Fibroblast of gingiva (primary cell): ENCODE results near the gene PLIN4.

ENCODE experiments used
- DNase-seq: peaks from one replicate; pipeline ENCODE4 v3.0.0-alpha.2; 2011; ENCODE audit warnings: low read depth

PLIN4 gene

DNA sequence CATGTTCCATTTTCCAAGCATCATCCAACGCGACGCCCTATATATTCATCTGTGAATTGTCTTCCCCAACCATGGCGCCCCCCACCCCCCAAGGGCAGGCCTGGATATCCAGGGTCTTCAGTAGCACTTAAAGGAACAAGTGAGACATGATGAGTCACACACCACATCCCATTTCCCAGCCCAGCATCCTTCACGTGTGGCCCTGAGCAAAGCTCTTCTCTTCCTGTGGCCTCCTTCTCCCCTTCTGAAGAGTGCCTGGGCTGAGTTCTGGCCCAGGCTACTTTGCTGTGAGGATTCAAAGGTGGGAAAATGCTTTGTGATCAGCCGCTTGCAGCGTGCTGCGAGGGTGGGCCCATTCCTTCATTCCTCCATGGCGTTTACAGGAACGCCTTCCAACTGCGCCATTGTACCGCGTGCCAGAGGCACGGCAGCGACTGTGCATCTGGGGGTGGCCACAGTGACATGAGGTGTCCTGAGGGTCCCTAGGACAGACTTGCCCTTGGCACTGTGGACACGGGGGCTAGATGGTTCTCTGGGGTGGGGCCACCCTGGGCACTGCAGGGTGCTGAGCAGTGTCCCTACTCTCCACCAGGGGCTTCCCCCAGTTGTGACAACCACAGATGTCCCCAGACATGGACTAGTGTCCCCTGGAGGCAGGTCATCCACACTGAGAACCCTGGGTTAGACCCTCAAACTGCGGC, 11.7 kb downstream of the PLIN4 start:
- no peak for DNase-seq

DNA sequence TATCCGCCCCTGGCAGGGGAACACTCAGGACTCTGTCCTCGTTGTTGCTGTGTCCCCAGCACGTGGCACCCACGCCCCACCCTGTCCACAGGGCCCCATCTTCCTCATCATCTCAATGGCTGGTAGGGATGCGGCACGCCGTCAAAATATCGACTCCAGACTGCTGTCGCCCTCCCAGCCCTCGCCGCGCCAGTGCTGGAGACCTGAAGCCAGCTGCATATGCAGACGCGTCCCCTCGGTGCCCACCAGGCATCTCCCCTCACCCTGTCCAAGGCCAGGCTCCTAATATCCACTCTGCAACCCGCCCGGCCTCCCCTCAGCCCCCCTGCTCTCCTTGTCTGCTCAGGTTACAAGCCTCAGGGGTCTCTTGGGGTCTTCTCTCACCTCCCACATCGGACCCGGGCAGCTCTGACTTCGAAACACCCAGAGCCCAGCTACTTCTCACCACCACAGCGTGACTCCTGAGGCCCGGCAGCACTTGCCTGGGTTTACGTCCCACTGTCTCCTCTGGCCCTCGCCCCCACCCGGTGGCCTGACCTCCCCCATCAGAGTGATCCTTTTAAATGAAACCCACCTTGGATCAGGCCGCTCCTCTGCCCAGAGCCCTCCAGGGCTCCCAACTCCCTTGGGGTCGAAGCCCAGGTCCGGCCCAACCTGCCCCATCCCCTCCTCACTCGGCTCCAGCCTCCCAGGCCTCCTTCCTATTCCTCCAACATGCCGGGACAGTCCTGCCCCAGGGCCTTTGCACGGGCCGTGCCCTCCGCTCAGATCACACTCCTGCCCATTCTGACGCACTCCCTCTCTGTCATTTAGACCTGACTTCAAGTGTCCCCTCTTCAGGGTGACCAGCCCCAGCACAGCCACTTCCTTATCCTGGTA, 12.5 kb downstream of the PLIN4 start:
- no peak for DNase-seq

DNA sequence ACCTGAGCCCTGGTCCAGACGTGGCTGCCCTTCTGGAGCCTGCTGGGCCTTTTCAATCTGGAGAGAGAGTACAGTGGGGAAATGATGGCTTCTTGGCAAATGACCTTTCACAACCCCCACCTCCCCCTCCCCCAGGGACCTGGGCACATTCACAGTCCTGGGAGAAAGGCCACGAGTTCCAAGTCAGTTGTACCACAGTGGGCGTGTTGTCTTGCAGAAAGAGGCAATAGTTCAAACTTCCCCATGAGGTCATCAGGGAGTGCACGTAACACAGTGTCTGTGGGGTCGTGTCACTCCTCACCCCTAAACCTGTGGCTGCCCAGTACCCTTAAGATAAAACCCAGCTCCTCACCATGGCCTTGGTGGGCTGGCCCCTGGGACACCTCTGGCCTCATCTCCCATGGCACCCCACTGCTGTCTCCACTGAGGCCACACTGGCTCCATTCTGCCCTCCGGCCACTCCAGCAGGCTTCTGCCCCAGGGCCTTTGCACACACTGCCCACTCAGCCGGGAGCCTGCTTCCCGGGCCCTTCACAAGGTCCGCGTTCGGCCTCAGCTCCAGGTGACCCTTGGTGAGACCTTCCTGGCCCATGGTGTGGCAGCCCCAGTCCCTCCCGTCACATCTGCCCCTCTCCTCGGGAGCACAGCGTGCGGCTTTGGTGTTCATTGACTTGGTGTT, 13.3 kb downstream of the PLIN4 start:
- peak; percentile 26 for DNase-seq

DNA sequence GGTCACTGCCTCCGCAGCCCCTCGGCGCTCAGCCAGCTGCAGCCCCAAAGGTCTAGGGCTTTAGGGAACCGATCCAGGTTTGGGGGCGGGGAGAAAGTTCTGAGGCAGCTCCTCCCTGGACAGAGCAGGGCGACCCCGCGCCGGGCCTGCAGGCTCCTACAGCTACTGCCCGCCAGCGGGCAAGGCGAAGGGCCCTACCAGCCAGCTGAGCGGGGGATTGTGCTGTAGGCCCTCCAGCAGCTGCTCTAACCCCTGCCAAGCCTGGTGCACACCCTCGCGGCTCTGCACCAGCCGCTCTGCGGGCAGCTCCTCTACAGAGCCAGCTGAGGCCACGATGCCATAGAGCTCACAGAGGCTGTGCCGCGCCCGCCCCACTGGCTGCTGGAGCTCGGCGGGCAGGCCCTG, 14.0 kb downstream of the PLIN4 start:
- no peak for DNase-seq

DNA sequence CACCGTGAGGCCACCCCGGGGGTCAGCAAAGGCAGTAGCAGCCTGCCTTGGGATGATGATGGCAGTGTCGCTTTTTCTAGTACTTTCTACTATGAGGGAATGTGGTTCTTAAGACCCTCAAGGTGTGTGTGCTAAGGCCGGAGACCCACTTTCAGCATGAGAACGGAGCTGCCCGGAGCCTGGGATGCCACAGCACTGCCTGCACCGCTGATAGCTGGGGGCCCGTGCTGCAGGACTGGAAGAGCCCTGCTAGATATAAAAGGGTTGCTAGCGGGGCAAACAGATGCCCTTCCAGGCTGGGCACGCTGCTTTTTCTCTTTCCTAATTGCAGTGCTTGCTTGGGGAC, 14.5 kb downstream of the PLIN4 start:
- no peak for DNase-seq

DNA sequence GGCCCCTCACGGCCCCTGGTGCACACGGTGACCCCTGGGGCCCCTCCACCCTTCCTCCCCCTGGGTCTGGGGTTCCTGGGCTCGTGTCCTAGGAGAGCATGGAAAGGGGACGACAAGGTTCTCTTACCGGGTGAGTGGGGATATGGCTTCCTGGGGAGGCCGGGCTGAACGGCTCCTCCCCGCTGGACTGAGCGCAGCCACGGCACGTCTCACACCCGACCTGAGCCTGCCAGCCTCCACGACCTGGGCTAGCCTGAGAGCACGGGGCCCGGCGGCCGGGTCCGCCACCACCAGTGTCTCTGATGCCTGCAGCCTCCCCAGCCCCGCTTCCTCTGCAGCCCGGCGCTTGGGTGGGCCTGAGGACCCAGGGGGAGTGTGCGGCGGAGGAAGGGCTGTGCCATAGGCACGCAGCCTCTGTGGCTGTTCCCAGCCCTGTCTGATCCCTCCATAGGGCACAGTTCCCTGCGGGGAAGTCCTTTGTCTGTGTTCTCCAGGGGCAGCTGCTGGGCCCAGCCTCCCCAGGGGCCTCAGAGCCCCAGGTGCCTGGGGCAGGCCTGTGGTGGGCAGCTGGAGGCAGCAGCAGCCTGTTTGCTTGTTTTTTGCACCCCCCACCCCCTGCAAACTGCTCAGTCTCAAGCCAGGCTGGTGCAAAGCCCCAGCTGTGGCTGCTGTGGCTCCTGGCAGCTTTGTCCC, 15.0 kb downstream of the PLIN4 start:
- DNase-seq, result no peak

DNA sequence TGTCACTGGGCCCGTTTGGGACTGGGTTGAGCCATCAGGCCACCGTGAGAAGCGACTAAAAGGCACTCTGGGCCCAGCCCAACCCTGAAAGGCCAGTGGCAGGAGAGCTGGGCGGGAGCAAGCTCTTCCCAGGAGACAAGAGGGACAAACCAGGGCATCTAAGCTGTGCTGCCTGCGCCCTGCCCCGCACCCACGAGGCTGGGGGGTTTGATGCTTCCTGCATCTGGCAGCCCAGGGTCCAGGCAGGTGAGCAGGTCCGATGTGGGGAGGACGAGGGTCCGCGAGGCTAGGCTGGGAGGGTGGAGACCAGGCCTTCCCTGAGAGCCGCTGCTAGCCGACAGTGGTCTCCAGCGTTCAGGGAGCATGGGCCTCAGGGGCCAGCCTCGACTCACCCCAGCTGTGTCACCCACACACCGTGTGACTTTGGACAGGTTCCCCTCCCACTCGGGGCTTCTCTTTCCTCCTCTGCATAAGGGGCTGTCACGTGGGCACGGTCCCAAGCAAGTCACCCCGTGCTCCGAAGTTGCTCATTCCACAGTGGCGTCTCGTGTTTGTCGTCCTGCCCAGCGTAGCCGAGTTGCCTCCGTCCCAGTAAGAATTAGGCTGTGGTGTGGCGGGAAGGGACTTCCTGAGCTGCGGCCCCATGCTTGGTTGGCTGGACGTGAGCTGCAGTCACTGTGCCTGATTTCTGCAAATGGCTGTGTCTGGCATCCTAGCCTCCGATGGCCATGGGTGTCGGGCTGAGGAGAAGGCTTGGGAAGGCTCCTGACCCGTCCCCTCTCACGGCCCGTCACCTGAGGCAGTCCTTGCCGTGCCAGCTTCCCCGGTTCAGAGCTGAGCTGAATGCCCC, 15.8 kb downstream of the PLIN4 start:
- DNase-seq, result no peak

DNA sequence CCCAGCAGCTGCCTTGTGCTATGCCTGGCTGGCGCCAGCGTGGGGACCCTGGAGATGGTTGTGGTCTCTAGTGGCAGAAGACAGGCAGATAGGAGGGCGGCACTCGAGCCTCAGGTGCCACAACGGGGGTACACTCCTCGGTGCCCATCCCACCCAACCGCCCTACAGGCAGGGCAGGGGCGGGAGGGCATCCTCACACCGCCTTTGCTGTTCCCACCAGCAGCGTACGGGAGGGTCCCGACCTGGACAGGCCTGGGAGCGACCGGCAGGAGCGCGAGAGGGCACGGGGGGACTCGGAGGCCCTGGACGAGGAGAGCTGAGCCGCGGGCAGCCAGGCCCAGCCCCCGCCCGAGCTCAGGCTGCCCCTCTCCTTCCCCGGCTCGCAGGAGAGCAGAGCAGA, 16.6 kb downstream of the PLIN4 start:
- no peak for DNase-seq

DNA sequence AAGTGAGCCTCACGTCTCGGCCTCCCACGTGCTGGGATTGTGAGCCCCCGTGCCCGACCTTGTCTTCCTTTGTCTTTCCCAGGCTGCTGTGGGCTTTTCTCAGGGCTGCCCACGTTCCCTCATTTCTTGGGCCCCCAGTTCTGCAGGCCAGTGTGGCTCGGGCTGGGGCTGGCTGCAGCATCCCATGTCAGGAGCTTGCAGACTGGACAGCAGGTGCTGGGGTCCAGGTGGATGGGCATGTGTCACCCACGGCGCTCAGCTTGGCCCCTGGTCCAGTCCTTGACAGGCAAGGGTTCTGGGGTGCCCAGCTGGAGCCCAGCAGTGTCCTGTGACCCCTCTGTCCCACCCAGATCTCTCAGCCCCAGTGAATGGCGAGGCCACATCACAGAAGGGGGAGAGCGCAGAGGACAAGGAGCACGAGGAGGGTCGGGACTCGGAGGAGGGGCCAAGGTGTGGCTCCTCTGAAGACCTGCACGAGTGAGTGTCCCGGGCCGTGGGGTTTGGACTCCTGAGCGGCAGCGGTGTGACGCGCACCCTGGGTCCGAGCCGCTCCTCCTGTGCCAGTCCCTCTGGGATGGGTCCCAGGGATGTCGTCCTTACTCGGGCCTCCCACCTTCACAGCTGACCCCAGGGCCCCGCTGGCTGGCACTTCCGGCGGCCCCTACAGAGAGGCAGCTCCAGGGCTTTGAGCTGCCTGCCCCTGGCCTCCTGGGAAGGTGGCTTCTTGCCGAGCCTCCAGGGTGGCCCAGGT, 17.3 kb downstream of the PLIN4 start:
- DNase-seq, result no peak

DNA sequence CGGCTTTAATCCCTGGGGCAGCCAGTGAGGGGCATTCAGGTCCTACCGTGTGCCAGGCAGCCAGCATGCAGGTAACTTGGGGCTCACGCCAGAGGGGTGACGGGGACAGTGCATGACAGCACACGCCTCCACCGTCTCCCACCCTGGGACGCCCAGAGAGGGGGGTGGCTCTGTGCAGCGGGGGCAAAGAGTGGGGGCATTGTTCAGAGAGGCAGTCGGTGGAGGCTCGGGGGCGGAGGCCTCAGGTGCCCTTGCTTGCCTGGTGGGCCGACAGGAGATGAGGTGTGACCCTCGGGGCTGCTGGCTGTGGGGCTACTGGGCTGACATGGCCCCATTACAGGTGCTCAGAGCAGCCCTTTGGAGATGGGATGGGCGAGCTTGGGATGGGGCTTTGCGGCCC, 18.4 kb downstream of the PLIN4 start:
- DNase-seq, result no peak

DNA sequence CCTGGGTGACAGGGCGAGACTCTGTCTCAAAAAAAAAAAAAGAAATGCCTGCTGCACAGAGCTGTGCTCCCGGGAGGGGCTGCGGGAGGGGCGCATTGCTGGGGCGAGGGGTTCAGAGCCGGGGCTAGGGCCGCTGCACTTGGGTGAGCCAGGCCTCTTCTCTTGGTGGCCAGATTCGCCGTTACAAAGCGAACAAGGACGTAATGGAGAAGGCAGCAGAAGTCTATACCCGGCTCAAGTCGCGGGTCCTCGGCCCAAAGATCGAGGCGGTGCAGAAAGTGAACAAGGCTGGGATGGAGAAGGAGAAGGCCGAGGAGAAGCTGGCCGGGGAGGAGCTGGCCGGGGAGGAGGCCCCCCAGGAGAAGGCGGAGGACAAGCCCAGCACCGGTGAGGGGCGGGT, 19.0 kb downstream of the PLIN4 start:
- no peak for DNase-seq

DNA sequence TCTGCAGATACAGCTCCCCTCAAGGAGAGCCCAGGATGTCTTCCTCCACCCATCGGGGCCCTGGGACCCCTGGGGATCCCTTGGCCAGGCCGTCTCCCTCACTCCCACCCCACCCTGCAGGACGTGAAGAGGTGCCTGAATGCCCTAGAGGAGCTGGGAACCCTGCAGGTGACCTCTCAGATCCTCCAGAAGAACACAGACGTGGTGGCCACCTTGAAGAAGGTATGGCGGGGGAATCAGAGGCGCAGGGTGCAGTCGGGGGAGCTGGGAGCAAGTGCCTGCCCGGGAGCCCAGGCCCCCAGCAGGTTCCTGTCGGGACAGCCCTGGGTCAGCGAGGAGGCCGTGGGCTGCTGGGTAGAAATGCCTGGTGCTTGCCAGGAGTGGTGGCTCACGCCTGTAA, 19.6 kb downstream of the PLIN4 start:
- no peak for DNase-seq

DNA sequence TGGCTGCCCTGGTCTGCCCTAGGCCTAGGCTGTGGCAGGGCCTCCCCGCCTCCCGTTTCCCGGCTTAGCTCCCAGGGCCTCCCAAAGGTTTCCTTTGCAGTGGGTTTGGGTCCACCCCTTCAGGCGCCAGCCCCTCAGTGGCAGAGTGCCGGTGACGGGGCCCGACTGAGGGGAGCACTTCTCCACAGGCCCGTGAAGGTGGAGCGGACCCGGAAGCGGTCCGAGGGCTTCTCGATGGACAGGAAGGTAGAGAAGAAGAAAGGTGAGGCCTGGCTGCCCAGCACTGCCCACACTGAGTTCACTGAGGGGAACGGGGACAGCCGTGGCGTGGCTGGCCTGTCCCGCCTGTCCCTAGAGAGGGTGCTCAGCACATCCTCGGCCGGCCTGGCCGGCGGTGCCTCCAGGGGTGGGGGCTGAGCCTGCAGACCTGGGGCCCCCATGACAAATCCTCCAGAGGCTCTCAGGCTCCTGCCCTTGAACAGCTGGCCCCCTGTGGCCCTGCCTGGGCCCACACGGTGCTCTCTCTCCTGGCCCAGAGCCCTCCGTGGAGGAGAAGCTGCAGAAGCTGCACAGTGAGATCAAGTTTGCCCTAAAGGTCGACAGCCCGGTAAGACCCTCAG, 20.4 kb downstream of the PLIN4 start:
- no peak for DNase-seq

DNA sequence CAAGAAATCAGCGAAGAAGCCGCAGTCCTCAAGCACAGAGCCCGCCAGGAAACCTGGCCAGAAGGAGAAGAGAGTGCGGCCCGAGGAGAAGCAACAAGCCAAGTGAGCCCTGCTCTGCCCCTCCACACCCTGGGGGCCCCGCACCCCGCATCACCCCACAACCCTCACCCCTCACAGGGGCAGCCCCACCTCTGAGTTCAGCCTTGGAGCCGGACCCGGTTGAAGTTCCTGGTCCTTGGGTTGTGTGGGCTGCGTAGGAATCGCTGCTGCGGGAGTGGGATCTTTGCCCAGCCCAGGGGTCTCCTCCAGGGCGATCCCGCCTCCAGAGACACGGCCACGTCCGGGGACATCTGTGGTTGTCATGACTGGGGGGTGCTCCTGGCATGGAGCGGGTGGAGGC, 22.0 kb downstream of the PLIN4 start:
- no peak for DNase-seq

DNA sequence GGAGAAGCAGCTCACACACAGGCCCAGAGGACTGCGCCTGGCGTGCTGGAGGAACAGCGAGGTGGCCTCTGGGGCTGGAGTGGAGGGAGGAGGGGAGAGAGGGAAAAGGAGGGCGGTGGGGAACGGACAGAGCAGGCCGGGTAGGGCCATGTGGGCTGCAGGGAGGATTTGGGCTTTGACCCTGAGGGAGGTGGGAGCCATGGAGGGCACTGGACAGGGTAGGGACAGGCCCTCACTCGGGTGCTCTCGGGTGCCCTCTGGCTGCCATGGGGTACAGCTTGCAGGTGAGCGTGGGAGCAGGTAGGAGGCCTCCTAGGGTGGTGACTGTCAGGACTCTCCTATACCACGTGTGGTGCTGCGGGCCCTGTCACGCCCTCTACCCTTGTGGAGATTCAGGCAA, 22.8 kb downstream of the PLIN4 start:
- DNase-seq, result no peak

DNA sequence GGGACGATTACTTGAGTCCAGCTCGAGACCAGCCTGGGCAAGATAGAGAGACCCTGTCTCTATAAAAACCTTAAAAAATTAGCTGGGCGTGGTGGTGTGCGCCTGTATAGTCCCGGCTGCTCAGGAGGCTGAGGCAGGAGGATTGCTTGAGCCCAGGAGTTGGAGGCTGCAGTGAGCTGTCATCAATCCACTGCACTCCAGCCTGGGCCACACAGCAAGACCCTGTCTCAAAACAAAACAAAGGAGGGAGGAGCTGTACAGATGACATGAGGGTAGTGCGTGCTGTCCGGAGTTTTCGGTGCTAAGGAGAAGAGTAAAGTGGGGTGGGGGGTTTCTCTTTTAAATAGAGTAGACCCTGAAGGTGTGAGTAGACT, 23.6 kb downstream of the PLIN4 start:
- no peak for DNase-seq

DNA sequence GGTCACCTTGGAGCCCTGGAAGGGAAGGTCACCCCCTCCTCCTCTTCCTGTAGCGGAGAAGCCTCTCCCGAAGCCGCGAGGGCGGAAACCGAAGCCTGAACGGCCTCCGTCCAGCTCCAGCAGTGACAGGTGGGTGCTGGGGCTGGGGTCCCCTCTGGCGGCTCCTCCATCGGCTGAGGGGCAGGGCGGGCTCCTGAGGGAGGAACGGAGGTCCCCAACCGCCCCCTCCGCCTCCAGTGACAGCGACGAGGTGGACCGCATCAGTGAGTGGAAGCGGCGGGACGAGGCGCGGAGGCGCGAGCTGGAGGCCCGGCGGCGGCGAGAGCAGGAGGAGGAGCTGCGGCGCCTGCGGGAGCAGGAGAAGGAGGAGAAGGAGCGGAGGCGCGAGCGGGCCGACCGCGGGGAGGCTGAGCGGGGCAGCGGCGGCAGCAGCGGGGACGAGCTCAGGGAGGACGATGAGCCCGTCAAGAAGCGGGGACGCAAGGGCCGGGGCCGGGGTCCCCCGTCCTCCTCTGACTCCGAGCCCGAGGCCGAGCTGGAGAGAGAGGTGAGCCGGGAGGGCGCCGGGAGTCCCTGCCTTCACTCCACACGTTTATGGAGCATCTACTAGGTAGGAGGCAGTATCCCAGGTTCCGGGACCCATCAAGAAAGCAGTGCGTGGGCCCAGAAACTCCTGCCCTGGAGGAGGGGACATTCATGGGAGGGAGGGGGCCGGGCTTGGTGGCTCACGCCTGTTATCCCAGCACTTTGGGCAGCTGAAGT, 24.2 kb downstream of the PLIN4 start:
- DNase-seq, result no peak

DNA sequence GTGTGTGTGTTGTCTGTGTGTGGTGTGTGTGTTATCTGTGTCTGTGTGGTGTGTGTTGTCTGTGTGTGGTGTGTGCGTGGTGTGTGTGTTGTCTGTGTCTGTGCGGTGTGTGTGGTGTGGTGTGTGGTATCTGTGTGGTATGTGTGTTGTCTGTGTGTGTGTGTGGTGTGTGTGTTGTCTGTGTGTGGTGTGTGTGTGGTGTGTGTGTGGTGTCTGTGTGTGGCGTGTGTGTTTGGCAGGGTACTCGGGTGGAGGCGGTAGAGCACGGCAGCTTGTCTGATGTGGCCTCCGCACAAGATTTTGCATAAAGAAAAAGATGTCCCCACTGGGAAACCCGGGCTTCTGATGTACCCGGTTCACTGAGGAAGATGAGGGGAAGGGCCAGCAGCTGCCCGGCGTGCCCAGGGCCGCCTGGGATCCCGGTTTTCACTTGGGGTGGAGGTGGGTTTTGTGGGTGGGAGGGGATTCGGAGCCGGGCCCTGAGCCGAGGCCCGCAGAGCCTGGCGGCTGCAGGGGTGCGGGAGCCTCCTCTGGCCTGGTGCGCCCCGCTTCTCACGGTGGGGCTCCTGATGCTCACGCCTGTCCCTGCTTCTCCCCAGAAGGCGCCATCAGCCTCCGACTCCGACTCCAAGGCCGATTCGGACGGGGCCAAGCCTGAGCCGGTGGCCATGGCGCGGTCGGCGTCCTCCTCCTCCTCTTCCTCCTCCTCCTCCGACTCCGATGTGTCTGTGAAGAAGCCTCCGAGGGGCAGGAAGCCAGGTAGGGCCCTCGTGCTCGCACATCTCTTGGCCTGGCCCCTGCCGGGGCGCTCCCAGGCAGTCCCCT, 25.0 kb downstream of the PLIN4 start:
- no peak for DNase-seq
